DND-41 (cell line): ENCODE results near the gene SLC15A4.

Experiments used
- ATAC-seq: fragments of 200-7000 bp; cut with Tn5 transposase; 3 replicates; pipeline ENCODE4 v1.9.1; 2021; ENCODE audit warnings: low read depth; ENCODE audit not compliant: insufficient read depth
- DNase-seq: peaks from one replicate; pipeline ENCODE4 v3.0.0-alpha.2; 2020
- H2AFZ ChIP-seq: 2 replicates; pipeline ENCODE4 v1.6.0; 2012; ENCODE audit warnings: low read depth, low read length
- H3K27ac ChIP-seq: 2 replicates; pipeline ENCODE4 v1.5.1; 2012; ENCODE audit warnings: low read length, inconsistent platforms
- H3K27me3 ChIP-seq: fragments of 200-600 bp; sonication (generic); 2 replicates; pipeline ENCODE4 v1.6.0; 2012; ENCODE audit warnings: low read length, mild to moderate bottlenecking, inconsistent platforms; ENCODE audit not compliant: insufficient read depth, poor library complexity
- H3K36me3 ChIP-seq: 2 replicates; pipeline ENCODE4 v1.5.1; 2012; ENCODE audit warnings: low read length, inconsistent platforms; ENCODE audit not compliant: insufficient read depth
- H3K4me1 ChIP-seq: 2 replicates; pipeline ENCODE4 v1.5.1; 2012; ENCODE audit warnings: mild to moderate bottlenecking, low read length; ENCODE audit not compliant: insufficient read depth
- H3K4me2 ChIP-seq: 2 replicates; pipeline ENCODE4 v1.6.0; 2012; ENCODE audit warnings: mild to moderate bottlenecking, moderate library complexity, low read length, inconsistent platforms; ENCODE audit not compliant: insufficient read depth
- H3K4me3 ChIP-seq, 2 experiments: fragments of 200-600 bp in 1 of 2; shearing (Covaris generic) in 1 of 2; 2 replicates each; pipeline ENCODE4 v1.5.1; 2012 to 2016; ENCODE audit warnings: inconsistent platforms in 2 of 2, low read length in 2 of 2, mild to moderate bottlenecking in 2 of 2, low read depth in 1 of 2, moderate library complexity in 1 of 2
- H3K79me2 ChIP-seq: 2 replicates; pipeline ENCODE4 v1.6.0; 2012; ENCODE audit warnings: low read length, inconsistent platforms; ENCODE audit not compliant: insufficient read depth
- H3K9ac ChIP-seq: 2 replicates; pipeline ENCODE4 v1.6.0; 2012; ENCODE audit warnings: low read depth, mild to moderate bottlenecking, inconsistent platforms, low read length, moderate library complexity
- H3K9me3 ChIP-seq: 2 replicates; pipeline ENCODE4 v1.5.1; 2012; ENCODE audit warnings: low read length, moderate library complexity, mild to moderate bottlenecking, inconsistent platforms; ENCODE audit not compliant: insufficient read depth, severe bottlenecking
- H4K20me1 ChIP-seq: 2 replicates; pipeline ENCODE4 v1.6.0; 2012; ENCODE audit warnings: low read length; ENCODE audit not compliant: insufficient read depth
- CTCF ChIP-seq: IDR thresholded peaks from 2 replicates; pipeline ENCODE4 v1.5.1; 2012; ENCODE audit warnings: borderline replicate concordance, low read length, moderate library complexity, mild to moderate bottlenecking; ENCODE audit not compliant: poor library complexity, severe bottlenecking; ENCODE audit errors: extremely low read depth
- EZH2 ChIP-seq: IDR thresholded peaks from 3 replicates; pipeline ENCODE4 v1.6.1; 2012; ENCODE audit warnings: borderline replicate concordance, low read depth, mild to moderate bottlenecking, moderate library complexity, low read length, inconsistent platforms; ENCODE audit not compliant: severe bottlenecking

Gene SLC15A4

GRCh38 chr12:128767518-128767917 lies 56.2 kb downstream of the SLC15A4 start:
- H3K4me3 ChIP-seq: no peak overlapping the region
- no peak overlapping the region for H2AFZ ChIP-seq
- H3K4me1 ChIP-seq: no peaks in the 10 kb centered on the region
- H3K4me2 ChIP-seq: no peak overlapping the region
- ATAC-seq (no peak), DNase-seq (no peak)
- H3K9me3 ChIP-seq: no peaks in the 10 kb centered on the region
- H3K36me3 ChIP-seq: no peaks in the 10 kb centered on the region
- H3K79me2 ChIP-seq: no peaks in the 10 kb centered on the region
- H4K20me1 ChIP-seq: no peaks in the 10 kb centered on the region
- H3K27me3 ChIP-seq: no peaks in the 10 kb centered on the region
- no peak overlapping the region for H3K27ac ChIP-seq
- H3K9ac ChIP-seq: no peak overlapping the region
- TF ChIP-seq EZH2: no peak
- no peak for TF ChIP-seq CTCF

- Histone ChIP-seq H4K20me1 (no peaks in the 10 kb centered on the region), H3K27ac (no peak overlapping the region), H3K36me3 (no peaks in the 10 kb centered on the region), H3K9ac (no peak overlapping the region), H3K9me3 (no peaks in the 10 kb centered on the region), H3K4me3 (no peak overlapping the region), H3K4me1 (no peaks in the 10 kb centered on the region), H3K4me2 (no peak overlapping the region), H3K27me3 (no peaks in the 10 kb centered on the region), H2AFZ (no peak overlapping the region), H3K79me2 (no peaks in the 10 kb centered on the region)
- ATAC-seq (no peak), DNase-seq (no peak)
- TF ChIP-seq EZH2: no peak
- no peak for TF ChIP-seq CTCF
Observed at GRCh38 chr12:128766738-128767501, 56.8 kb downstream of the SLC15A4 start.

- no peaks in the 10 kb centered on the region for H3K36me3 ChIP-seq
- no peak overlapping the region for H2AFZ ChIP-seq
- no peak overlapping the region for H3K9ac ChIP-seq
- H3K79me2 ChIP-seq: no peaks in the 10 kb centered on the region
- H4K20me1 ChIP-seq: no peaks in the 10 kb centered on the region
- no peaks in the 10 kb centered on the region for H3K4me1 ChIP-seq
- H3K9me3 ChIP-seq: no peaks in the 10 kb centered on the region
- TF ChIP-seq CTCF (no peak), EZH2 (no peak)
- H3K4me3 ChIP-seq: no peak overlapping the region
- DNase-seq: no peak
- no peak overlapping the region for H3K27ac ChIP-seq
- no peak for ATAC-seq
- no peaks in the 10 kb centered on the region for H3K27me3 ChIP-seq
- H3K4me2 ChIP-seq: no peak overlapping the region
Observed at GRCh38 chr12:128763395-128763794, 60.4 kb downstream of the SLC15A4 start.

- DNase-seq (no peak), ATAC-seq (no peak)
- peaks cover 4% of the 10 kb centered on the region for H3K27me3 ChIP-seq
- no peaks in the 10 kb centered on the region for H3K9me3 ChIP-seq
- H3K4me1 ChIP-seq: no peaks in the 10 kb centered on the region
- no peak overlapping the region for H3K4me2 ChIP-seq
- no peak overlapping the region for H3K9ac ChIP-seq
- no peak for TF ChIP-seq CTCF
- TF ChIP-seq EZH2: no peak
- no peaks in the 10 kb centered on the region for H3K79me2 ChIP-seq
- H4K20me1 ChIP-seq: no peaks in the 10 kb centered on the region
- no peak overlapping the region for H2AFZ ChIP-seq
- H3K4me3 ChIP-seq: no peak overlapping the region
- no peak overlapping the region for H3K27ac ChIP-seq
- H3K36me3 ChIP-seq: no peaks in the 10 kb centered on the region
Observed at GRCh38 chr12:128761379-128761790, 62.4 kb downstream of the SLC15A4 start.
